GM12878 (cell line): Measurements from ENCODE around the gene RPL12. TPM values are rescaled to one million over a fixed set of nuclear protein-coding genes. Genes with fewer than 3 reads are reported as not detected.

Source experiments
- ATAC-seq: fragments of 200-7000 bp; cut with Tn5 transposase; 3 replicates; pipeline ENCODE4 v1.9.1; 2020; ENCODE audit warnings: mild to moderate bottlenecking, moderate library complexity
- BruUV-seq: library from RNA; stranded (reverse); fragments of 400-500 nt; replicated peaks from 2 replicates; lab custom pipeline; 2021; lab: Mats Ljungman, UMichigan
- CTCF ChIA-PET: fragments of 300-600 bp; sonication (Branson Sonifier 250); formaldehyde crosslinking; extraction: SDS; loops from one replicate; lab custom pipeline; 2021; ENCODE audit warnings: inconsistent platforms; lab: Yijun Ruan, JAX
- POLR2A ChIA-PET: fragments of 350-600 bp; formaldehyde crosslinking; extraction: SDS; loops from one replicate; lab custom pipeline; 2021; ENCODE audit warnings: inconsistent platforms; lab: Charles Lee
- RAD21 ChIA-PET: fragments of 300-600 bp; sonication (Branson Sonifier 250); formaldehyde crosslinking; loops from one replicate; lab custom pipeline; 2023; ENCODE audit warnings: antibody characterized with exemption; ENCODE audit not compliant: unreplicated experiment; lab: Charles Lee
- SMC1A ChIA-PET: fragments of 300-600 bp; sonication (Branson Sonifier 250); formaldehyde crosslinking; loops from one replicate; lab custom pipeline; 2023; ENCODE audit not compliant: unreplicated experiment, uncharacterized antibody; lab: Charles Lee
- DNase-seq: peaks from one replicate; pipeline ENCODE4 v3.0.0-alpha.2; 2011; ENCODE audit warnings: low read depth, low spot score
- FAIRE-seq: peaks from 3 replicates; lab custom pipeline; 2011; peaks lifted over from hg19 to GRCh38; lab: Jason Lieb, UNC
- H2AFZ ChIP-seq: 2 replicates; pipeline ENCODE4 v1.6.0; 2011; ENCODE audit warnings: low read depth, low read length, control low read depth; ENCODE audit not compliant: control insufficient read depth
- H3K27ac ChIP-seq: 2 replicates; pipeline ENCODE4 v1.5.1; 2011; ENCODE audit warnings: control low read depth; ENCODE audit not compliant: control insufficient read depth, insufficient read depth
- H3K27me3 ChIP-seq, 2 experiments: replicated peaks in 1 of 2; 2 replicates each; pipeline versions ENCODE4 v1.6.0 to v1.6.1; 2011; ENCODE audit warnings: low read length in 1 of 2; ENCODE audit not compliant: control insufficient read depth in 2 of 2, insufficient read depth in 2 of 2
- H3K36me3 ChIP-seq, 2 experiments: 2 replicates each; pipeline ENCODE4 v1.5.1; 2011; ENCODE audit warnings: low read length in 1 of 2; ENCODE audit not compliant: control insufficient read depth in 2 of 2, insufficient read depth in 2 of 2
- H3K4me1 ChIP-seq: 2 replicates; pipeline ENCODE4 v1.6.1; 2011; ENCODE audit warnings: mild to moderate bottlenecking, low read length, moderate library complexity, mixed read lengths; ENCODE audit not compliant: control insufficient read depth, insufficient read depth
- H3K4me2 ChIP-seq: 2 replicates; pipeline ENCODE4 v1.6.0; 2011; ENCODE audit warnings: control low read depth; ENCODE audit not compliant: control insufficient read depth, insufficient read depth
- H3K4me3 ChIP-seq: fragments of 200-600 bp; sonication (generic); 2 replicates; pipeline ENCODE4 v1.5.1; 2016
- H3K79me2 ChIP-seq: 2 replicates; pipeline ENCODE4 v1.6.0; 2011; ENCODE audit warnings: low read length; ENCODE audit not compliant: control insufficient read depth, insufficient read depth
- H3K9ac ChIP-seq: 2 replicates; pipeline ENCODE4 v1.8.0; 2011; ENCODE audit warnings: low read length, control low read depth, mixed read lengths; ENCODE audit not compliant: control insufficient read depth, insufficient read depth
- H3K9me3 ChIP-seq: replicated peaks from 3 replicates; pipeline ENCODE4 v1.5.1; 2011; ENCODE audit warnings: mild to moderate bottlenecking, low read length; ENCODE audit not compliant: control insufficient read depth, insufficient read depth
- H4K20me1 ChIP-seq: 2 replicates; pipeline ENCODE4 v1.6.0; 2011; ENCODE audit not compliant: control insufficient read depth, insufficient read depth
- BRCA1 ChIP-seq: IDR thresholded peaks from 2 replicates; pipeline ENCODE4 v1.6.1; 2011; ENCODE audit warnings: low read depth, low read length, improper control_type of control experiment
- KAT2A ChIP-seq: conservative IDR thresholded peaks from 2 replicates; pipeline ENCODE4 v1.6.1; 2011; ENCODE audit warnings: low read depth, low read length; ENCODE audit not compliant: control insufficient read depth
- NKRF ChIP-seq: fragments of 450-650 bp; conservative IDR thresholded peaks from 2 replicates; pipeline ENCODE4 v1.6.1; 2017; ENCODE audit warnings: mild to moderate bottlenecking, moderate library complexity
- NR2C2 ChIP-seq: IDR thresholded peaks from 2 replicates; pipeline ENCODE4 v1.6.1; 2011; ENCODE audit warnings: borderline replicate concordance, low read depth; ENCODE audit not compliant: control insufficient read depth, insufficient read length
- POLR2A ChIP-seq: IDR thresholded peaks from 2 replicates; pipeline ENCODE4 v1.6.1; 2011; ENCODE audit warnings: low read depth, mild to moderate bottlenecking, low read length
- RB1 ChIP-seq: fragments of 450-650 bp; formaldehyde crosslinking; IDR thresholded peaks from 2 replicates; pipeline ENCODE4 v1.6.1; 2017; ENCODE audit warnings: mild to moderate bottlenecking, borderline replicate concordance
- RBBP5 ChIP-seq: fragments of 200-600 bp; sonication (generic); conservative IDR thresholded peaks from 2 replicates; pipeline ENCODE4 v1.6.1; 2016
- STAT1 ChIP-seq: fragments of 450-650 bp; conservative IDR thresholded peaks from 2 replicates; pipeline ENCODE4 v1.6.1; 2014; ENCODE audit warnings: antibody characterized with exemption, mild to moderate bottlenecking
- ZNF207 ChIP-seq: fragments of 450-650 bp; IDR thresholded peaks from 2 replicates; pipeline ENCODE4 v1.6.1; 2014; ENCODE audit warnings: antibody characterized with exemption, mild to moderate bottlenecking, borderline replicate concordance
- WGBS: methylation state at CpG from one replicate; pipeline ENCODE4 v1.1.6; 2016; ENCODE audit warnings: low lambda C conversion rate; ENCODE audit not compliant: insufficient replicate concordance, insufficient coverage; ENCODE audit errors: missing lambda C conversion rate; 5-methylcytosine and 5-hydroxymethylcytosine counted together
- in situ Hi-C: fragments of 300-500 bp; cut with MboI; formaldehyde crosslinking; loops from 9 replicates; pipeline ENCODE4 v1.14.3; 2018; ENCODE audit warnings: mixed read lengths
- intact Hi-C: fragments of 100-400 bp; cut with micrococcal nuclease; formaldehyde crosslinking; loops from one replicate; pipeline ENCODE4 v1.14.2; 2022; ENCODE audit not compliant: unreplicated experiment
- polyA plus RNA-seq, 11 experiments: library from polyadenylated mRNA; depleted of rRNA in 4 of 11; unstranded in 6 of 11; stranded (reverse) in 5 of 11; fragments of >200 nt; fragmentation: Nextera tagmentation in 4 of 11; fragmentation: Illumina TruSeq in 1 of 11; extraction: Ambion mirVana in 4 of 11; extraction: Trizol in 1 of 11; gene quantifications; 1 replicate in 1 of 11; 2 replicates in 10 of 11; pipeline versions ENCODE4 v1.2.1 to v1.2.3, GENCODE V29; 2011 to 2016; ENCODE audit warnings: inconsistent platforms in 2 of 11, missing spikeins in 2 of 11, low read depth in 1 of 11
- total RNA-seq, 4 experiments: library from RNA; depleted of rRNA in 3 of 4; stranded (reverse); fragments of >200 nt in 3 of 4; fragmentation: Illumina TruSeq in 1 of 4; extraction: Trizol in 1 of 4; gene quantifications; 2 replicates each; pipeline versions ENCODE4 v1.2.1 to v1.2.3, GENCODE V29; 2013 to 2021

The RPL12 gene
- total and polyA plus RNA-seq, 10 of the 15 experiments (the other 5 are each of a cell fraction or from before 2014, with no cell fraction given): 961 to 5,544 (median 2,858) TPM

- FAIRE-seq (no peak), ATAC-seq (peak; percentile 4; the same call in 2 of the 3 replicates), DNase-seq (no peak)
- ChIA-PET SMC1A (interaction anchor here (0.8 kb wide), 1 partner anchor 10 kb away, joined by 3 read pairs; no protein-coding TSS in a partner anchor), POLR2A (interaction anchor here (0.7 to 1.1 kb wide), 4 partner anchors 9 to 20 kb away, joined by 3 read pairs; partner anchors contain the start of gene ZNF79), RAD21 (no interaction called here), CTCF (no interaction called here)
- Histone ChIP-seq H3K4me2 (no peak overlapping the region), H3K79me2 (peaks cover 19% of the 10 kb centered on the region), H3K9ac (no peak overlapping the region), H4K20me1 (peaks cover 9% of the 10 kb centered on the region), H3K27me3 (no peaks in the 10 kb centered on the region), H3K4me1 (no peaks in the 10 kb centered on the region), H3K4me3 (no peak overlapping the region), H2AFZ (no peak overlapping the region), H3K36me3 (peaks cover 26 to 62% of the 10 kb centered on the region in 2 experiments), H3K9me3 (peaks cover 11% of the 10 kb centered on the region), H3K27ac (no peak overlapping the region)
- TF ChIP-seq NKRF: no peak
- TF ChIP-seq STAT1: no peak
- no peak for TF ChIP-seq KAT2A
- TF ChIP-seq POLR2A: no peak; the same call in none of the 2 replicates
- no peak for TF ChIP-seq ZNF207
- no peak for TF ChIP-seq BRCA1
- TF ChIP-seq RBBP5: no peak
- no peak for TF ChIP-seq RB1
- TF ChIP-seq NR2C2: no peak
- intact Hi-C loops (no loop called here), in situ Hi-C loops (no loop called here)
- BruUV-seq: no TSS peak
- WGBS: 98% methylated on average over 17 of the region's 17 CpGs
Observed at GRCh38 chr9:127444283-127444920, 6.8 kb downstream of the RPL12 start.
